Measurements from ENCODE around the gene PCDHGA10. TPM values are rescaled to one million over a fixed set of nuclear protein-coding genes. Genes with fewer than 3 reads are reported as not detected.
"Not testable (repeated sequence)": the region's sequence is repeated elsewhere in the genome, so short reads cannot be mapped to it uniquely, and the experiment has no call there.

The PCDHGA10 gene
- total RNA-seq, 1 donor from 2014 or later: 18.4 TPM

- TF ChIP-seq, protein P1, sequence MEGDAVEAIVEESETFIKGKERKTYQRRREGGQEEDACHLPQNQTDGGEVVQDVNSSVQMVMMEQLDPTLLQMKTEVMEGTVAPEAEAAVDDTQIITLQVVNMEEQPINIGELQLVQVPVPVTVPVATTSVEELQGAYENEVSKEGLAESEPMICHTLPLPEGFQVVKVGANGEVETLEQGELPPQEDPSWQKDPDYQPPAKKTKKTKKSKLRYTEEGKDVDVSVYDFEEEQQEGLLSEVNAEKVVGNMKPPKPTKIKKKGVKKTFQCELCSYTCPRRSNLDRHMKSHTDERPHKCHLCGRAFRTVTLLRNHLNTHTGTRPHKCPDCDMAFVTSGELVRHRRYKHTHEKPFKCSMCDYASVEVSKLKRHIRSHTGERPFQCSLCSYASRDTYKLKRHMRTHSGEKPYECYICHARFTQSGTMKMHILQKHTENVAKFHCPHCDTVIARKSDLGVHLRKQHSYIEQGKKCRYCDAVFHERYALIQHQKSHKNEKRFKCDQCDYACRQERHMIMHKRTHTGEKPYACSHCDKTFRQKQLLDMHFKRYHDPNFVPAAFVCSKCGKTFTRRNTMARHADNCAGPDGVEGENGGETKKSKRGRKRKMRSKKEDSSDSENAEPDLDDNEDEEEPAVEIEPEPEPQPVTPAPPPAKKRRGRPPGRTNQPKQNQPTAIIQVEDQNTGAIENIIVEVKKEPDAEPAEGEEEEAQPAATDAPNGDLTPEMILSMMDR (conservative IDR thresholded peaks at IDR 0.05): no peak
- peaks cover 77% of the 10 kb centered on the region for H3K36me3 Mint-ChIP-seq (ENCODE audit: low read depth)
- H3K9me3 Mint-ChIP-seq: peaks cover 21% of the 10 kb centered on the region
- no peaks in the 10 kb centered on the region for H3K27me3 Mint-ChIP-seq (ENCODE audit: low read depth)
- DNase-seq (ENCODE audit: low read depth, low spot score): no peak
- no peak overlapping the region for H3K27ac Mint-ChIP-seq (ENCODE audit: unreplicated experiment)
- H3K4me3 Mint-ChIP-seq: no peak overlapping the region
- no peaks in the 10 kb centered on the region for H3K4me1 Mint-ChIP-seq
Observed at GRCh38 chr5:141431286-141431685, 18.5 kb downstream of the PCDHGA10 start.

DNA sequence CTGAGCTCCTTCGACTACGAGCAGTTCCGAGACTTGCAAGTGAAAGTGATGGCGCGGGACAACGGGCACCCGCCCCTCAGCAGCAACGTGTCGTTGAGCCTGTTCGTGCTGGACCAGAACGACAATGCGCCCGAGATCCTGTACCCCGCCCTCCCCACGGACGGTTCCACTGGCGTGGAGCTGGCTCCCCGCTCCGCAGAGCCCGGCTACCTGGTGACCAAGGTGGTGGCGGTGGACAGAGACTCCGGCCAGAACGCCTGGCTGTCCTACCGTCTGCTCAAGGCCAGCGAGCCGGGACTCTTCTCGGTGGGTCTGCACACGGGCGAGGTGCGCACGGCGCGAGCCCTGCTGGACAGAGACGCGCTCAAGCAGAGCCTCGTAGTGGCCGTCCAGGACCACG lies 19.5 kb downstream of the PCDHGA10 start:
- Mint-ChIP-seq H3K9me3 (peaks cover 20% of the 10 kb centered on the region), H3K36me3 (ENCODE audit: low read depth) (peaks cover 74% of the 10 kb centered on the region)
- H3K4me1 Mint-ChIP-seq; H3K4me3 Mint-ChIP-seq; H3K27ac Mint-ChIP-seq (ENCODE audit: unreplicated experiment); DNase-seq (ENCODE audit: low read depth, low spot score); H3K27me3 Mint-ChIP-seq (ENCODE audit: low read depth): not testable (repeated sequence)

GRCh38 chr5:141432726-141433125 lies 19.9 kb downstream of the PCDHGA10 start:
- not testable (repeated sequence) for H3K4me3 Mint-ChIP-seq; H3K27me3 Mint-ChIP-seq (ENCODE audit: low read depth); DNase-seq (ENCODE audit: low read depth, low spot score); H3K4me1 Mint-ChIP-seq; H3K27ac Mint-ChIP-seq (ENCODE audit: unreplicated experiment)
- Mint-ChIP-seq H3K36me3 (ENCODE audit: low read depth) (peaks cover 72% of the 10 kb centered on the region), H3K9me3 (peaks cover 20% of the 10 kb centered on the region)

DNA sequence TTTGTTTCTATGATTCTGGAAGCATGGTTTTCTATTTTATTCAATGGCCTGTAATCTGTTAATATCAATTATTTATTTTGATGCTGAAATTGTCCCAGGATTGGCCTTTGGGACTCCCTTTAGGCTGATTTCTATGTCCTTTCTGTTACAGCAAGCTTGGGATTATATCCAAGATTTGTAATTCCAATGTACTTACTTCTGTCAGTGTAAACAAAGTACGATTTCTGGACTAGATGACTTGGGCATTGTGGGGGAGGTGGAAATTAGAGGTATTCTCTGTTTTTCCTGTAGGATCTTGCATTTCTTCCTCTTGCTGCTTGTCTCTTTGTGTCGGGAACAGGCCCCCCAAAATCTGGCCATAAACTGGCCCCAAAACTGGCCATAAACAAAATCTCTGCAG lies 21.2 kb downstream of the PCDHGA10 start:
- peaks cover 14% of the 10 kb centered on the region for H3K9me3 Mint-ChIP-seq
- TF ChIP-seq, protein P1 (conservative IDR thresholded peaks at IDR 0.05): no peak
- no peak overlapping the region for H3K4me3 Mint-ChIP-seq
- peaks cover 64% of the 10 kb centered on the region for H3K36me3 Mint-ChIP-seq (ENCODE audit: low read depth)
- no peaks in the 10 kb centered on the region for H3K4me1 Mint-ChIP-seq
- H3K27me3 Mint-ChIP-seq (ENCODE audit: low read depth): no peaks in the 10 kb centered on the region
- H3K27ac Mint-ChIP-seq (ENCODE audit: unreplicated experiment): no peak overlapping the region
- no peak for DNase-seq (ENCODE audit: low read depth, low spot score)

GRCh38 chr5:141437221-141437620 lies 24.4 kb downstream of the PCDHGA10 start:
- TF ChIP-seq, protein P1 (conservative IDR thresholded peaks at IDR 0.05): no peak
- H3K4me3 Mint-ChIP-seq: no peak overlapping the region
- peaks cover 11% of the 10 kb centered on the region for H3K9me3 Mint-ChIP-seq
- no peaks in the 10 kb centered on the region for H3K4me1 Mint-ChIP-seq
- no peak for DNase-seq (ENCODE audit: low read depth, low spot score)
- H3K27me3 Mint-ChIP-seq (ENCODE audit: low read depth): no peaks in the 10 kb centered on the region
- no peak overlapping the region for H3K27ac Mint-ChIP-seq (ENCODE audit: unreplicated experiment)
- H3K36me3 Mint-ChIP-seq (ENCODE audit: low read depth): peaks cover 65% of the 10 kb centered on the region

DNA sequence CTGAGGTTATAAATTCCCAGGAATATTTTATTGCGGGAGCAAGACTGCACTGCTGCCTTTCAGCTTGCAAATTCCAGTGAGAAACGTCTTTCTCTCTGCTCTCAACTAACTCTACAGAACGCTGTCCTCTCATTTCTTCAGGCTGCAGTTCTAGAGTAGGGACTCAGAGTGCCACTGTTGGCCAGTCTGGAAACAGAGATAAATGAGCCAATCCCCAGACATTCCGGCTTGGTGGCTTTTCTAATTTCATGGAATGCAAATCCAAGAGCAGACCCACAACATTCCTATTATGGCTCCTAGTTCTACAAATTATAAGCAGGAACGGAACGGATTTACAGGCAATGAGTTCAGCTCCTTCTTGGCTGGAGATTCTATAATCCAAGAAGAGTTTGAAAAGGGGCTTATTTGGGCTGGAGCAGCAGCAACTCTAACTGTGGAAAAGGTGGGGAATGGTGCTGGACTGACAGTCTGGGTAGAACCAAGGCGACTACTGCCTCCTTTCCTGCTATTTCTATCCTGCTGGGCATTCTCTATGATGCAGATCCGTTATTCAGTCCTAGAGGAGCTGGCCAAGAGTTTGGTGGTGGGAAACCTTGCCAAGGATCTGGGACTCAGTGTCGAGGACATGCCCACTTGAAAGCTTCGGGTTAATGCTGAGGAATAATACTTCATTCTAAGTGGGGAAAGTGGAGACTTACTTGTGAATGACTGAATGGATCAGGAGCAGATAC lies 26.8 kb downstream of the PCDHGA10 start:
- H3K9me3 Mint-ChIP-seq: peaks cover 14% of the 10 kb centered on the region
- DNase-seq (ENCODE audit: low read depth, low spot score): no peak
- no peaks in the 10 kb centered on the region for H3K27me3 Mint-ChIP-seq (ENCODE audit: low read depth)
- no peaks in the 10 kb centered on the region for H3K4me1 Mint-ChIP-seq
- H3K36me3 Mint-ChIP-seq (ENCODE audit: low read depth): peaks cover 63% of the 10 kb centered on the region
- H3K27ac Mint-ChIP-seq (ENCODE audit: unreplicated experiment): no peak overlapping the region
- H3K4me3 Mint-ChIP-seq: no peak overlapping the region
- TF ChIP-seq, protein P1 (conservative IDR thresholded peaks at IDR 0.05): no peak

All from neural crest cell (in vitro differentiated cells).